ENCODE data around the gene FAM83E.

- TF ChIP-seq POLR2A (IDR thresholded peaks at IDR 0.05): no peak
- TF ChIP-seq CTCF (IDR thresholded peaks at IDR 0.05): no peak
These were observed 46.2 kb upstream of the FAM83E start for GRCh38 chr19:48660852-48661710.
